IPS-18a (cell line): Measurements from ENCODE around the gene FLT4.
A peak's percentile ranks its signal among the peaks of the same experiment; 100 is the strongest.

Source experiments
- H3K27ac ChIP-seq: one replicate; pipeline ENCODE4 v1.5.1; 2013; ENCODE audit warnings: low read length
- H3K27me3 ChIP-seq: one replicate; pipeline ENCODE4 v1.6.1; 2013; ENCODE audit warnings: mild to moderate bottlenecking, low read length; ENCODE audit not compliant: control insufficient read depth, insufficient read depth
- H3K36me3 ChIP-seq: one replicate; pipeline ENCODE4 v1.6.1; 2013; ENCODE audit warnings: low read depth, low read length; ENCODE audit not compliant: control insufficient read depth
- H3K4me1 ChIP-seq: one replicate; pipeline ENCODE4 v1.6.1; 2013; ENCODE audit warnings: low read depth, low read length; ENCODE audit not compliant: control insufficient read depth
- H3K4me3 ChIP-seq: one replicate; pipeline ENCODE4 v1.5.1; 2013; ENCODE audit warnings: low read length
- H3K9ac ChIP-seq: one replicate; pipeline ENCODE4 v1.6.1; 2013; ENCODE audit warnings: mild to moderate bottlenecking, low read length, moderate library complexity
- H3K9me3 ChIP-seq: one replicate; pipeline ENCODE4 v1.6.1; 2013; ENCODE audit warnings: low read depth, low read length; ENCODE audit not compliant: control insufficient read depth

Gene FLT4

DNA sequence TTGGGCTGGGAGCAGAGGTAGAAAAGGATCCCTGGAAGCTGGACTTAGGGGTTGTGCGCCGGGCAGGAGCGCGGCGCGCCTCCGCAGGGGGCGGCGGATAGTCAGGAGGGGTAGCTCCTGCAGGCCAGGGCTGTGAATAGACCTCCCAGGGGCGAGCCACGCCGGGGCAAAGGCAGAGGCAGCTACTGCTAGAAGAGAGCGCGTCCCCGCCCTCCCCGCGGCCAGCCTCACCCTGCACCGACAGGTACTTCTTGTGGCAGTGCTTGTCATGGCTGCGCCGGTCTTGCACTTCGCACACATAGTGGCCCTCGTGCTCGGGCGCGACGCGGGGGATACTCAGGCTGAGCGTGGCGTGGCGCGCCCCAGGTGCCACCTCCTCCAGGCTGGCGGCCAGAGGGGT, 28.1 kb downstream of the FLT4 start:
- Histone ChIP-seq H3K4me1 (no peaks in the 10 kb centered on the region), H3K27me3 (peaks cover 6% of the 10 kb centered on the region), H3K36me3 (no peaks in the 10 kb centered on the region), H3K4me3 (no peak overlapping the region), H3K9me3 (no peaks in the 10 kb centered on the region), H3K27ac (no peak overlapping the region), H3K9ac (no peak overlapping the region)

DNA sequence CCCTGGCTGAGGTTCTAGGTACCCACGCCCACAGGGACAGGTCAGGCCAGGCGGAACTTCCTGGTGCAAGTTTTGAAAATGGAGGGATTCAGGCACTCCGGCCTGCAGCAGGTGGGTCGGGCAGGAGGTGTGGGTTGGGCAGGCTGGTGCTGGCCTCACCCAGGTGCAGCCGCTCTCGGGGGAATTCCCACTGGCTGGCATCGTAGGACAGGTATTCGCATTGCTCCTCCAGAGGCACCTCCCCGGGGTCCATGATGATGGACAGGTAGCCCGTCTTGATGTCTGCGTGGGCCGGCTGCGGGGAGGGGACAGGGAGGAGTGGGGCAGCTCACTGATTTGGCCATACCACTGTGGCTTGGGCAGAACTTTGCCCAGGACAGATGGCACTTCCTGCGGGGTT, 29.4 kb downstream of the FLT4 start:
- H3K27ac ChIP-seq = no peak overlapping the region
- H3K9me3 ChIP-seq = no peaks in the 10 kb centered on the region
- H3K27me3 ChIP-seq = peaks cover 6% of the 10 kb centered on the region
- H3K9ac ChIP-seq = no peak overlapping the region
- H3K4me3 ChIP-seq = no peak overlapping the region
- no peaks in the 10 kb centered on the region for H3K4me1 ChIP-seq
- no peaks in the 10 kb centered on the region for H3K36me3 ChIP-seq

DNA sequence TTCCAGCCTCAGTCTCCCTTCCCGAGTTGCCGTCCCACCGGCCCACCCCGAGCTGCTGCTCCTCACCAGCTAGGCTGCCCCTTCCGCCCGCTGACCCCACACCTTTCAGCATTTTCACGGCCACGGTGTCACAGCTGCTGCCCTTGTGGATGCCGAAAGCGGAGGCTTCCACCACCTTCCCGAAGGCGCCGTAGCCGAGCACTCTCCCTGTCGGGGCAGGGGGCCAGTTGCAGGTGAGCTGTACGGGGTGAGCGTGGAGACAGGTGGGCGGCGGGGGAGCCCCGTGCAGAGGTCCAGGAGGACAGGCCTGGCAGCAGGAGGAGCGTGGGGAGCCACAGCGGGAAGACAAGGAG, 29.9 kb downstream of the FLT4 start:
- Histone ChIP-seq H3K9me3 (no peaks in the 10 kb centered on the region), H3K4me3 (peak overlapping the region; percentile 65), H3K9ac (peak overlapping the region; percentile 62), H3K4me1 (no peaks in the 10 kb centered on the region), H3K27ac (no peak overlapping the region), H3K27me3 (peaks cover 6% of the 10 kb centered on the region), H3K36me3 (no peaks in the 10 kb centered on the region)

DNA sequence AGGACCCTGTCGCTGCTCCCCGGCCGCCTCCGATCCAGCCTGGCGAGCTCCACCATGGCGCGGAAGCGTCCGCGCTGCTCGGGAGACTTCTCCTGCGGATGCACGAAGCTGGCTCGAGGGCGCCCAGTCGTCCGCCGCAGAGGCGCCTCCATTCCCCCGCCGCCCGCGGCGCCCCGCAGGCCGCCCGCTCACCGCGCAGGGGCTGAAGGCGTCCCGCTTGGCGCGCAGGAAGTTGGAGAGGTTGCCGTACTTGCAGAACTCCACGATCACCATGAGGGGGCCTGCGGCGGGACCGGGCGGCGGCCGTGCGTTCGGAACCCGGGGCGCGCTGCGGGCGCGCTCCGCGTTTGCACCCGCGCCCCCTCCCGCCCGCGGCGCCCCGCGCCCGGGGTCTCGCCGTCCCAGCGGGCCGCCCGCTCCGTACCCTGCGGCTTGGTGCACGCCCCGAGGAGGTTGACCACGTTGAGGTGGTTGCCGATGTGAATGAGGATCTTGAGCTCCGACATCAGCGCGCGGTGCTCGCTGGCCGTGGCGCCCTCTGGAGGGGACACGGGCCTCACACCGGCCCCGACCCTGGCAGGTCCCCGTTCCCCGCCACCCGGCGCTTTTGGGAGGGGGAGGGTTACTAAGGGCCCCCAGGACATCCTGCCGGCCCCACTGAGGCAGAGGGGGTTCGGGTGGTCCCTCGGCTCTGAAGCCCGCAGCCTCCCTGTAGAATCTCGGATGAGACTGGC, 30.4 kb downstream of the FLT4 start:
- Histone ChIP-seq H3K4me3 (peak overlapping the region; percentile 65), H3K4me1 (no peaks in the 10 kb centered on the region), H3K9me3 (no peaks in the 10 kb centered on the region), H3K9ac (peak overlapping the region; percentile 62), H3K36me3 (no peaks in the 10 kb centered on the region), H3K27ac (no peak overlapping the region), H3K27me3 (peaks cover 6% of the 10 kb centered on the region)

DNA sequence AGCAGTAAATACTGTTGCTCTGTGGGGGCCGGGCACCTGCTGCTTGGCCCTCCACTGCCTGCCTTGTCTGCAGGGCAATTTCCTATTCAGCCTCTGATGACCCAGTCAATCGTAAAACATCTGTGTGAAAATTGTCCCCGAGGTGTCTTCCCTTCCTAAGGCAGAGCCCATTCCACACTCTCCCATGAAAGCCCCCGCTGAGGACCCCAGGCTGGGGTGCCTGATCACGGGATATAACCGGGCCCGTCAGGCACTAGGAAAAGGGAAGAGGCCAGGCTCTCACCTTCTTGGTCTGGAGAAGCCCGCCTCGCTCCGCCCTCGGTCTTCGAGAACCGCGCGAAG, 30.9 kb downstream of the FLT4 start:
- H3K9me3 ChIP-seq = no peaks in the 10 kb centered on the region
- H3K4me3 ChIP-seq = peak overlapping the region; percentile 65
- H3K9ac ChIP-seq = peak overlapping the region; percentile 62
- H3K27me3 ChIP-seq = peaks cover 6% of the 10 kb centered on the region
- no peaks in the 10 kb centered on the region for H3K4me1 ChIP-seq
- H3K27ac ChIP-seq = no peak overlapping the region
- no peaks in the 10 kb centered on the region for H3K36me3 ChIP-seq

DNA sequence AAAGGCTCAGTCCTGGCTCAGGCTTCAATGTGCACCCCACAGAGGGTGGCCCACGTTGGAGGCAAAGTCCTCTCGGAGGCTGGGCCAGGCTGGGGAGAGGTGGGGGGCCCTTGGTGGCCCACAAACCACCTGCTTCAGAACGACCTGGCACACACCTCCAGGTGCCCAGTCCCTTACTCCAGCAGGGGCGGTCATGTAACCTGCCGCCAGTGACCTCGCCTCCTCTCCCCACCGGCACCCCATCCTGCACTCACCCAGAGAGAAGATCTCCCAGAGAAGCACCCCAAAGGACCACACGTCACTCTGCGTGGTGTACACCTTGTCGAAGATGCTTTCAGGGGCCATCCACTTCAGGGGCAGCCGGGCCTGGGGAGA, 35.6 kb downstream of the FLT4 start:
- H3K4me1 ChIP-seq = no peaks in the 10 kb centered on the region
- no peaks in the 10 kb centered on the region for H3K36me3 ChIP-seq
- H3K4me3 ChIP-seq = no peak overlapping the region
- H3K27me3 ChIP-seq = peaks cover 6% of the 10 kb centered on the region
- no peaks in the 10 kb centered on the region for H3K9me3 ChIP-seq
- H3K9ac ChIP-seq = no peak overlapping the region
- no peak overlapping the region for H3K27ac ChIP-seq

DNA sequence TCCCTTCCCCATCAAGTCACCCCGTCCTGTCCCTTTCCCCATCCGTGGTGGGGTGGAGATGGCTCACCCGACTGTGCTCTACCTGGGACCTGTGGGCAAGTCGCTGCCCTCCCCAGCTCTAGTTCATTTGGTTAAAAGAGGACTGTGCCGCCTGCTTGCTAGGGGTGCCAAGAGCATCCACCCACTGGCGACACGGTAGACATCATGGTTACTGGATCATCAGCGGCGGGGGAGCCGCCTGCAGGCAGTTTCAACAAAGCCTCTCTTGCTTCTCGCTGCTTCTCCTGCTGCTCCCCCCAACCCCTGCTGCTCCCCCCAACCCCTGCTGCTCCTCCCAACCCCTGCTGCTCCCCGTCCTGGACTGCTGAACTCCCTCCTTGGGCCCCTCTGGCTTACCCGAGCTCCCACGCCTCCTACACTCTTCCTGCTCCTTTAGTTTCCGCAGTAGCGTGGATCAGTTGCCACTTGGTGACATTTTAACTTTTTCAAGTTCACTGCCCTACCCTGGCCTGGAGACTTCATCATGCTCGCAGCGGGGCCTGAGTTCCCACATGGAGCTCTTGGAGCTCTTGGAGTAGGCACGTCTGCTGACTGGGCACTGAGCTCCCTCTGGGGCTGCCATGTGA, 36.1 kb downstream of the FLT4 start:
- no peaks in the 10 kb centered on the region for H3K9me3 ChIP-seq
- no peaks in the 10 kb centered on the region for H3K4me1 ChIP-seq
- no peak overlapping the region for H3K4me3 ChIP-seq
- no peak overlapping the region for H3K27ac ChIP-seq
- H3K27me3 ChIP-seq = peaks cover 2% of the 10 kb centered on the region
- no peak overlapping the region for H3K9ac ChIP-seq
- H3K36me3 ChIP-seq = no peaks in the 10 kb centered on the region

DNA sequence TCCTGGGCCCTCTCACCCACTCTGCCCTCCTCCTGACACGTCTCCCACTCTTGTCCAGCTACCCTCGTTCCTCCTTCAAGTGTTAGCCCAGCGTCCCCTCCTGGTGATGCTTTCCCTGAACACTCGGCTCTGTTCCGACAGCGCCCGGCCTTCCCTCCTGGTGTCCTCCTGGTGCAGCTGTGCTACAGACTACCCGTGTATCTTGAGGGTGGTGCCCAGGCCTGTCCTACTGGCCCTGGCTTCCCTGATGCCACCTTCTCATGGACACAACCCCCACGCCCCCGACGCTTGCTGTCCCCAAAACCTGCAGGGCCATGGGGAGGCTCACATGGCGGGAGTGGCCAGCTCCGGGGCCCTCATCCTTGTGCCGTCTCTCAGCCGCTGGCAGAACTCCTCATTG, 36.7 kb downstream of the FLT4 start:
- Histone ChIP-seq H3K9ac (no peak overlapping the region), H3K27me3 (no peaks in the 10 kb centered on the region), H3K27ac (no peak overlapping the region), H3K4me1 (no peaks in the 10 kb centered on the region), H3K36me3 (no peaks in the 10 kb centered on the region), H3K9me3 (no peaks in the 10 kb centered on the region), H3K4me3 (no peak overlapping the region)

DNA sequence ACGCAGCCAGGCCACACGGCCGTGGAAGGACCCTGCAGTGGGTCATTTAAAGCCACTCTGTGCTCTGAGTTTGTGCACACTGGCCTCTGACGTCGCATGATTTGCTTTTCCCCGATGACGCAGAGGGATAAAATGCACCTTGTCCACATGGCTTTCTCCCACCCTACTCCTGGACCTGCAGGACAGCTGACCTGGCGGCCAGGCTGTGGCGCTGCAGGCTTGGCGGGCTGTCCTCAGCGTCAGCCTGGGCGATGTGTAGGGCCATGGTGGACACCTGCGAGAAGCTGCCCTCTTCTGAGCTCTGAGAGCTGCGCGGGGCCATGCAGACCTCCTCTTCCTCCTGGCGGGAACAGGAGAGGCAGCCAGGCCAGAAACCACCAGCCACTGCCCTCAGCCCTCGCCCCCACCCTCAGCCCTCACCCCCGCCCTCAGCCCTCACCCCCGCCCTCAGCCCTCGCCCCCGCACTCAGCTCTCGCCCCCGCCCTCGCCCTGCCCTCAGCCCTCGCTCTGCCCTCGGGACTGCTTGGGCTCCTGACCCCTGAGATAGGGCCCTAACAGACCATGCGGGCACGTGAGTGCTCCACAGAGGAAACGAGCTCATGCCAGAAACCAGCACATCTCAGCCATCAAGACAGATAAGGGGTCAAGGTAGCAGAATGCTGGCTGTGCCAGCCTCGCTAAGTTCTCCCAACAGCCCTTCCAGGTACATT, 38.1 kb downstream of the FLT4 start:
- Histone ChIP-seq H3K36me3 (no peaks in the 10 kb centered on the region), H3K27ac (no peak overlapping the region), H3K9ac (no peak overlapping the region), H3K4me3 (no peak overlapping the region), H3K9me3 (no peaks in the 10 kb centered on the region), H3K27me3 (no peaks in the 10 kb centered on the region), H3K4me1 (no peaks in the 10 kb centered on the region)

DNA sequence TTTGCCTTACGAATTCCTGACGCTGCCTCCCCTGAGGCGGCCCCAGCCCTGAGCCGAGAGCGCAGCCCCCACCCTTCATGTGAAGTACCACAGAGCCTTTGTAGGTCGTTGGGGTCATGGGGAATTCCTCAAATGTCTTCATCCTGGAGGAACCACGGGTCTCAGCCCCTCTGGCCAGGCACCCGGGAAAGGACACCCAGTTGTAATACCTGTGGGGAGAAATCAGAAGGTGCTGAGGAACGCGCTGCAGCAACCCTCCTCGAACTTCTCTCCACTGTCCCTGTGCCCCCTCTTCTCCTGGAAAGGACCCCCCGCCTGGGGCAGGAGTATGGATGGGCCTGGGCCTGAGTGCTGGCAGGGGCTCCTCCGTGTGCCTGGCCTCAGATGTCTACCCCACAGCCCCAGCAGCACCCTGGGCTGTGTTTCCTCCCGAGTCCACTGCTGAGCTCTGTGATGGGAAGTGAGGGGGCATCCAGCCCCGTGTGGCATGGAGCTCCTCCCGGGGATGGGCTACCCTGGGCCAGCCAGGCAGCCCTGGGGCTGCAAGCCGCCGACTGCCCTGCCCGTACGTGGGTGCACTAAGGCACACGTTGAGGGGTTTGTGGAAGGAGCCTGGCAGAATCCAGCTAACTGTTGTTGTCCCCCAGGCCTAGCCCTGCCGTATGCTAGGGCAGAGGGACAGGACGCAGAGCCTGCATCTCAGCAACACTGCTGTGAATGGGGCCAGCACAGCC, 39.4 kb downstream of the FLT4 start:
- H3K27me3 ChIP-seq = no peaks in the 10 kb centered on the region
- no peak overlapping the region for H3K9ac ChIP-seq
- no peaks in the 10 kb centered on the region for H3K36me3 ChIP-seq

DNA sequence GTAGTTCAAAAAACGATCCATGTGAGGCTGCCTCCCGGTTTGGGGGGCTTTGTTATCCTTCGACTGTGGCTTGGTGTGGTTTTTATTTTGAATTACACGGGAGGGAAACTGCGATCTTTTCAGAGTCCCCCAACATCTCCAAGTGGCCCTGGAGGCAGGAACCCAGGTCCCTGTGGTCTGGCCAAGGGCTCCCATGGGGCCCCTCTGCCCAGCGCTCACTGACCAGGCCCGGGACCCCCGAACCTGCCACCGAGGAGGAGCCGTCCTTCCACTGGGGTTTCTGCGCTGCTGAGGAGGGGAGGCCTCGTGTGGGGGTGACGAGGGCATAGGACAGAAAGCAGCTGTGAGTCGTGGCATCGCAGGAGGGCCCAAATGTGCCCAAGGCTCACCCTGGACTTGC, 40.0 kb downstream of the FLT4 start:
- H3K27ac ChIP-seq = no peak overlapping the region
- no peak overlapping the region for H3K4me3 ChIP-seq
- H3K9ac ChIP-seq = no peak overlapping the region
- H3K27me3 ChIP-seq = no peaks in the 10 kb centered on the region
- no peaks in the 10 kb centered on the region for H3K9me3 ChIP-seq
- H3K36me3 ChIP-seq = no peaks in the 10 kb centered on the region
- H3K4me1 ChIP-seq = no peaks in the 10 kb centered on the region

More for the DNA sequence above, 39.4 kb downstream of the FLT4 start:
- no peaks in the 10 kb centered on the region for H3K9me3 ChIP-seq
- no peak overlapping the region for H3K27ac ChIP-seq
- no peaks in the 10 kb centered on the region for H3K4me1 ChIP-seq
- no peak overlapping the region for H3K4me3 ChIP-seq
